Activated naive CD4-positive, alpha-beta T cell treated with anti-CD3 and anti-CD28 coated beads, Interleukin-2, amount 50 U/mL, for 72 hours (primary cell): ENCODE measurements around the gene HES2. TPM values are rescaled to one million over a fixed set of nuclear protein-coding genes. Genes with fewer than 3 reads are reported as not detected.

ENCODE experiments used
- total RNA-seq, 2 donors: library from RNA; stranded (reverse); gene quantifications; one replicate each; pipeline ENCODE4 v1.2.3, GENCODE V29; 2022

The HES2 gene
- total RNA-seq, 2 donors from 2014 or later: 0.35 to 1.1 TPM

Other genes starting within 250 kb of the HES2 start
- gene CHD5, start 239.6 kb downstream of the HES2 start, total RNA-seq: under 1 TPM; 0.47 to 0.59 TPM
- gene RPL22, start 220.3 kb downstream of the HES2 start, total RNA-seq: 100 to 1,000 TPM; 514 to 595 TPM
- 10 to 100 TPM in 1 of 2 donors, 1 to 10 TPM in 1; 1.5 to 20.6 TPM for gene RNF207, start 213.8 kb downstream of the HES2 start, total RNA-seq
- gene ICMT, start 184.0 kb downstream of the HES2 start, total RNA-seq: 10 to 100 TPM; 31.6 to 34.1 TPM
- not detected for gene HES3, start 175.7 kb downstream of the HES2 start, total RNA-seq
- gene GPR153, start 158.8 kb downstream of the HES2 start, total RNA-seq: under 1 TPM; 0.31 to 0.73 TPM
- 10 to 100 TPM; 46.0 to 75.8 TPM for gene ACOT7, start 26.2 kb downstream of the HES2 start, total RNA-seq
- 1 to 10 TPM in 1 of 2 donors, under 1 TPM in 1; 0.89 to 1.9 TPM for gene ESPN, start 4.9 kb upstream of the HES2 start, total RNA-seq
- 10 to 100 TPM; 68.0 to 88.5 TPM for gene TNFRSF25, start 46.3 kb upstream of the HES2 start, total RNA-seq
- gene PLEKHG5, start 71.7 kb upstream of the HES2 start, total RNA-seq: 1 to 10 TPM; 2.8 to 3.9 TPM
- gene NOL9, start 134.6 kb upstream of the HES2 start, total RNA-seq: 10 to 100 TPM; 37.5 to 42.1 TPM
- not detected for gene TAS1R1, start 135.4 kb upstream of the HES2 start, total RNA-seq
- 10 to 100 TPM; 22.8 to 25.8 TPM for gene ZBTB48, start 160.1 kb upstream of the HES2 start, total RNA-seq
- gene KLHL21, start 182.9 kb upstream of the HES2 start, total RNA-seq: 10 to 100 TPM; 22.9 to 38.9 TPM
- gene PHF13, start 193.8 kb upstream of the HES2 start, total RNA-seq: 10 to 100 TPM; 15.5 to 33.4 TPM
- 10 to 100 TPM; 20.2 to 52.6 TPM for gene THAP3, start 204.9 kb upstream of the HES2 start, total RNA-seq